ENCODE measurements around the gene ALDH3A2.

Gene ALDH3A2

DNA sequence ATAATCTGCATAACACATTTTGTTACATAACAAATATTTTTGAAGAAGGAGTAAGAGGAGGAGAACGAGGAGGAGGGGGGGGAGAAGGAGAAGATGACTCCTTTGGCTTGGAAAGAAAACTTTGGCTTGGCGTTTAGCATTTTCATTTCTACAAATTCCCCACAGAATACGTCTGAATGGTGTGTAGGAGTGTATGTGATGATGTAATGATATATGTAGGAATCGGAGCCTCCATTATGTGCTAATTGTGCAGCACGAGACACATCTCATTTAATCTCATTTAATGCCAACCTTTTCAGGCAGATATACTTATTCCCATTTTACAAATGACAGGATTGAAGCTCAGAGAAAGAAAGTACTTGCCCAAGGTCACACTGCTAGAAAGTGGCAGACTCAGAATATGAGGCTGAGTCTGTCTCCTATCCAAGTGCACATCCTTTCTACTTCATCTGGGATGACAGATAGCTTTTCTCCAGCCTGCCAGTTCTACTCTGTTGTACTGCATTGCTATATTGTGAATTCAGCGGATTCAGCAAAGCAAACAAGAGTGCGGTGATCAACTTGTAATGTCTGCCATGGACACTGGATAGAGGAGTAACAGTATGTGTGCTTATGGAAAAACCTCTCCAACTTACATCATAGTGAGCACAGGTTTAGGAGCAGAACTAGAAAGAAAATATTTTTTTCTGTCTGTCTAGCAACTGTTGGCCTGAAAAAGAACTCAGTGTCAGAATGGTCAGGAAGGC, 78.3 kb downstream of the ALDH3A2 start:
- no peak for DNase-seq (ENCODE audit: extremely low read depth, low read depth)
- TF ChIP-seq, protein P1, sequence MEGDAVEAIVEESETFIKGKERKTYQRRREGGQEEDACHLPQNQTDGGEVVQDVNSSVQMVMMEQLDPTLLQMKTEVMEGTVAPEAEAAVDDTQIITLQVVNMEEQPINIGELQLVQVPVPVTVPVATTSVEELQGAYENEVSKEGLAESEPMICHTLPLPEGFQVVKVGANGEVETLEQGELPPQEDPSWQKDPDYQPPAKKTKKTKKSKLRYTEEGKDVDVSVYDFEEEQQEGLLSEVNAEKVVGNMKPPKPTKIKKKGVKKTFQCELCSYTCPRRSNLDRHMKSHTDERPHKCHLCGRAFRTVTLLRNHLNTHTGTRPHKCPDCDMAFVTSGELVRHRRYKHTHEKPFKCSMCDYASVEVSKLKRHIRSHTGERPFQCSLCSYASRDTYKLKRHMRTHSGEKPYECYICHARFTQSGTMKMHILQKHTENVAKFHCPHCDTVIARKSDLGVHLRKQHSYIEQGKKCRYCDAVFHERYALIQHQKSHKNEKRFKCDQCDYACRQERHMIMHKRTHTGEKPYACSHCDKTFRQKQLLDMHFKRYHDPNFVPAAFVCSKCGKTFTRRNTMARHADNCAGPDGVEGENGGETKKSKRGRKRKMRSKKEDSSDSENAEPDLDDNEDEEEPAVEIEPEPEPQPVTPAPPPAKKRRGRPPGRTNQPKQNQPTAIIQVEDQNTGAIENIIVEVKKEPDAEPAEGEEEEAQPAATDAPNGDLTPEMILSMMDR (IDR thresholded peaks at IDR 0.05; ENCODE audit: low read depth, low read length, missing control alignments), result no peak
- H3K4me3 ChIP-seq (replicated peaks; ENCODE audit: low read depth, low read length), result no peak overlapping the region
